ENCODE data around the gene SULF2.
A peak's percentile ranks its signal among the peaks of the same experiment; 100 is the strongest.

The SULF2 gene

GRCh38 chr20:47684306-47685080 lies 100.8 kb downstream of the SULF2 start:
- no peak for DNase-seq (ENCODE audit: low read depth in 2 of 2)

GRCh38 chr20:47682916-47683315 lies 102.4 kb downstream of the SULF2 start:
- DNase-seq (ENCODE audit: low read depth in 2 of 2), result no peak

- DNase-seq (ENCODE audit: low read depth in 2 of 2), result no peak
Measured at GRCh38 chr20:47682028-47682783, 103.1 kb downstream of the SULF2 start.

DNA sequence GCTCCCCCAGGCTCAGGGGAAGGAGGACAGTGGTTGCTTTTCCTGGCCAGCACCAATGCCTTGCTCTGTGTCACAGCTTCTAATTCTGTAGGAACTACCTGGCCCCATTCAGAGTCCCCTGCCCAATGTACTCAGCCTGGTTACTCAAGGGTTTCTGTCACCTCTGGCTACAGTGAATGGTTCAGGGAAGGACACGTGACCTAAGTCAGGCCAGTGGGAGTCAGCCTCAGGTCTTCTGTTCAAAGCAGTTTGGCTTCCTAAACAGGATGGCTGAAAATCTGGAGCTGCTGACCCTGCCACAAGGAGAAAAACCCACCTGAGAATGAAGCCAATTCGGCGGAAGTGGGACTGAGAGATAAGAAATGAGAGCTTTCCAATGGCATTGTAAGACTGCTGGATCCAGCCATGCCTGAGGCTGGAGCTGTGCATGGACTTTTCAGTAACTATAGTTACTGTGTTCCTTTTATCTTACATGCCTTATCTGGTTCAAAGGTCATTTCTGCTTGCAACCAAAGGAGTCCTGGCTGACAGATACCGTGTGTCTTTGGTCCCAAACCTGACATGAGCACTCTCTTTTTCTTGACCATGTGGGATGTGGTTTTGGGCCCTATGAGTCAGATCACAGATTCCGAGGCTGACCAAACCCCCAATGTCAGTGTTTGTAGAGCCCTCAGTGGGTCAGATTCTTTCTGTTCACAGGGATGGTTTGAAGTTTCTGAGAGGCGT lies 104.3 kb downstream of the SULF2 start:
- no peak for DNase-seq (ENCODE audit: low read depth in 2 of 2)

GRCh38 chr20:47679462-47679861 lies 105.8 kb downstream of the SULF2 start:
- no peak for DNase-seq (ENCODE audit: low read depth in 2 of 2)

DNA sequence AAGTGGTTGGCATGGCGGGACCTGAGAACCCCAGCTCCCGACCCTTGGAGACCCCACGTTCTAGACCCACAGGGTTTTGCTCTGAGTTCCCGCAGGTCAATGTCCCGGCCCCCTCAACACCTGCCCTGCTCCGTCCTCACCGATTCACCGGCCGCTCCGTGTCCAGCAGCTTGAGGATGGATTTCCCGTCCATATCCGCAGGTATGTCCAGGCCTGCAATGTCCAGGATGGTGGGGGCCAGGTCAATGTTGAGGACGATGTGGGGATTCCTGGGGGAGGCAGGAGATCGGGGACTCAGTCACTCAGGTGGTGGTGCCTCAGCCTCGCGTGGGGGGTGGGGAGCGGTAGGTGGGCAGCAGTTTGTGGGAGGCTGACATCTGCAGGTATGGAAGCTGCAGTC lies 106.7 kb downstream of the SULF2 start:
- DNase-seq (ENCODE audit: low read depth in 2 of 2), result no peak

DNA sequence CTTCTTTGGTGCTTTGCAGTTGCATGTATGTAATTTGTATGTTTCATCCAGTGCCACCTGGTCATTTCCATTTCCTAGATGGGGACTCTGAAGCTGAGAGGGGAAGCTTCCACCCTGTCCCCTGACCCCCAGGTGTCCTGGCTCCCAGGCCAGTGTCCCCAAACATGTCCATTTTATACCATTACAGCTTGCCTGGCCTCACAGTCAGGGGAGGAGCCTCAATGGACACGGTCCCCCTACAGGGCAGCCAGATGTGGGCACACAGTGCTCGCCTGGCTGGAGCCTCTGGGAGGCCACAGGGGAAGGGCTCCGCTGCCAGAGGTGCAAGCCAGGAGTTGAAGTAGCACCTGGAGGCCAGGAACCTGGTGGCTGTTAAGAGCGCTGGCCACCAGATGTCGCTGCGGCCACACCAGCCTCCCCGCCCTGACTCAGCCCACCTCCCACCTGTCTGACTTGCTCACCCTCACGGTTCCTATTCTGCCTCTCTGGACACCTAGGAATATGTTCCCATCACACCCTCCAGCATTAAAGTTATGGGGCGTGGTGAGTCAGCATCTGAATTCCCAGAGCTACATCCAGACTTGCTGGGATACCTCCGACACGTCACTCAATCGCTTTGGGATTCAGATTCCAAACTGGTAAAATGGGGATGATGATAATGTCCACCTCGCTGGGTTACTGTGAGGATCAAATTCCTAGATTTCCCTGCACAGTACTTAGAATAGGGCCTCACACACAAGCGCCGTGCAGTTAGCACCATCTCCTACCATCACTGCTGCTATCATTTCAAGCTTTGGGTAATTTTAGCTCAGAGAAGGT lies 107.4 kb downstream of the SULF2 start:
- peak; percentile 22 to 47 for DNase-seq (ENCODE audit: low read depth in 2 of 2)

DNA sequence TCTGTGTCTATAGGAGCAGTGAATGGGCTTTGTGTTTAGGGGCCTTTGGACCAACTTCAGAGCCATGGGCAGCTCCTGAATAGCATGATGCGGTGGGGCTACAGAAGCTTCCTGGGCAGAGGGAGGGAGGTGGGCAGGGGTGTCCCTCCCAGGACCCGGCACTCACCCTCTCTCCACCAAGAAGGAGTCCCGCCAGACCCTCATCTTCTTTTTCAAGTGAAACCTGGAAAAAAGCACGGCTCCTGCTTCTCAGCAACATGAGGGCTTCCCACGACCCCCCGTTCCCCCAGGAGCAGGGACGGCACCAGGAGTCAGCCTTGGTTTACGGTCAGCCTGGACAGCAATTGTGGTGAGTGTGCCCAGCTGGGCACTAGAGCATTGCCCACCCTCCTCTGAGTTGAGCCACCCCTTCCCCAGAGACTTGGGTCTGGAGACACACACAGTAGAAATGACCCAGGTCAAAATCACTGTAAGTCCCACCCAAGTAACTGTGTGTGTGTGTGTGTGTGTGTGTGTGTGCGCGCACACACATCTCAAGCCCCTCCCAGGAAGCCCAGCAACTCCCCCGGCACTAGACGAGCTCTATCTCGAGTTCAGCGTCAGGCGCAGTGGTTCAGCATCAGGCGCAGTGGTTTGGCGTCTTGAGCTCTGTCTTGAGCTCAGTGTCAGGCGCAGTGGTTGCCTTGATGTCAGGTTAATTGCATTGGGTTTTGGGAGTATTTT lies 108.2 kb downstream of the SULF2 start:
- no peak for DNase-seq (ENCODE audit: low read depth in 2 of 2)

DNA sequence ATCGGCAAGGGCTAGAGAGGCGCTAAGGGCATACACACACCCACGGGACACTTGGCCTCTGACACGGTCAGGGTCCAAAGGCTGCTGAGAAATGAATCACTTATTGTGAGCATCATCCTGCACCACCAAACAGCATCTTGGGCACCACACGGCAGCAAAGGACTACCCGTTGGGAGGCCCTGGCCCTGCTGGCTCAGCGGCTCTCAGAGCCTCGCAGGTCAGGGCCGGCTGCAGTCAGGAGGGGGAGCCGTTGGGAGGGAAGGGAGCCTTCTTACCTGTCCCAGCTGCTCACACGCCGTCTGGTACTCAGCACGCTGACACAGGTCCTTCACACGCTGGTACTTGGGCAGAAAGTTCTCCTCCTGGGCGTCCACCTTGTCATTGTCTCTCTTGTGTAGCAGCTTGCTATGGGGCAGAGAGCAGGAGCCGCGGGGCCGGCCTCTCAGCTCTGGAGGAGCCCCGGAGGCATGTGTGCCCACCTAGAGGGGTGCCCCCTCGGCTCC lies 109.0 kb downstream of the SULF2 start:
- DNase-seq (ENCODE audit: low read depth in 2 of 2), result no peak

DNA sequence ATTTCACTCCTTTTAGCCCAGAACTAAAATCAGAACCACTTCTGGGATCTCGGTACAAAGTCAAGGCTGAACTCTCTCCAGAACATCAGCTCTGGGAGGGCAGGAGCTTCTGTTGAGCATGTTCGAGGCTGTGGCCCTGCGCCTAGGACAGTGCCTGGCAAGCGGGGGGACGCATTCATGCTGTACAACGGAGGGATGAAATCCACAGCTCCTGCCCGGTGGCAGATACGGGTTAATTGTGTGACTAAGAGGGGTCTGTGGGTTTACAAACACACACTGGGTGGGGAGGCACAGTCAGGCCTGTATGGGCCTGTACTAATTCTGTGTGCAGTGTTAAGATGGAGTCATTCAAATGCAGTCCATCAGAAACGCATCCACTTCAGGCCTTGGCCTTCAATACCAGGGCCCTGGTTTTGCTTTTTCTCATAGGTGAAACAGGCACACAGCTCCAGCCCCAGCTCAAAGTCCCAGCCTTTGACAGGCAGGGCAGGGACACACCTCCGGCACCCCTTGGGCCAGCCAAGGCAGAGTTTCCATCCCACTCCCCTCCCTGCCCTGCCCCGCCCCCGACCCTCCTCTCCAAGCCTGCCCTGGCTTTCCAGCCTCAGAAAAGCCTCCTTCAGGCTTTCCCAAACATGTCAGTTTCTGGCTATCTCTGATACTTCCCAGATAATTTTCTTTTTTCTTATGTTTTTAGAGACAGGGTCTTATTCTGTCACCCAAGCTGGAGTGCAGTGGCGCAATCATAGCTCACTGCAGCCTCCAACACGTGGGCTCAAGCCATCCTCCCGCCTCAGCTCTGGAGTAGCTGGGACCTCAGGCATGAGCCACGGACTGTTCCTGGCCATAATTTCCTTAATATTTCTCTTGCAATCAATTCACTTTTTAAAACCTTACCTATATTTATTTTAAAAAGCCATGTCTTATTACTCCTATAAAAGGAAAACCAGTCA lies 109.8 kb downstream of the SULF2 start:
- DNase-seq (ENCODE audit: low read depth in 2 of 2), result no peak

DNA sequence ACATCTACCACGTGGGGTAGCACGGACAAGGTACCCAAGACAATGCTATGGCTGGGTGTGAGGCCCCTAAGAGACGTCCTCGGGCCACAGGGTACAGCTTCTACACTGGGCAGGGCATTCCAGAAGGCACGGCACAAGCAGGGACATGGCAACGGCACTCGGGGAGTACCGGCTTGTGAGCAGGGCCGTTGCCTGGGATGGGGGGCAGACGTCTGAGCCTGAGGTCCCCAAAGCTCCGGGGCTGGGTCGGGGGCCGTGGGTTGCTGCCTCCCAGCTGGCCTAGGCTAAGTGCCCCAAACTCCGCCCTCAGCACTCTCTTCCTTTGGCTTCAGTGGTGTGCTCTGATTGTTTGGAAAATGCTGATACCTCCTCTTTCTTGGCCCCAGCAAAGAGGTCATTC lies 110.6 kb downstream of the SULF2 start:
- DNase-seq (ENCODE audit: low read depth in 2 of 2), result no peak

DNA sequence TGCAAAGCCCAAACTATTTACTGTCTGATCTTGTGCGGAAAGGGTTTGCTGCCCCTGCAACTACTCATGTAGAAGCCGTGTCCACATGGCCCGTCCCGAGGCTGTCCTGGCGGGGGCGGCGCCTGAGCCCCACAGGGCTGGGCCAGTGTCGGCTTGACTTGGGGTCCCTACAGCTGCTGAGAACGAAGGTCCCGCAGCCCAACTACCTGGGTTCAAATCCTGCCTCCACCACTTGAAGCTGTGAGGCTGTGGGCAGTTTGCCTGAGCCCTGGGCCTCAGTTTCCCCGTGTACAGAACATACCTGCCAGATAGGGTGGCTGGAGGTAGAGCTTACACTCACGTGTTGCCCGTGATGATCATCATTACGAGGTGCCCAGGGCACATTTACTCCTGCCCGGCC lies 111.1 kb downstream of the SULF2 start:
- no peak for DNase-seq (ENCODE audit: low read depth in 2 of 2)

DNA sequence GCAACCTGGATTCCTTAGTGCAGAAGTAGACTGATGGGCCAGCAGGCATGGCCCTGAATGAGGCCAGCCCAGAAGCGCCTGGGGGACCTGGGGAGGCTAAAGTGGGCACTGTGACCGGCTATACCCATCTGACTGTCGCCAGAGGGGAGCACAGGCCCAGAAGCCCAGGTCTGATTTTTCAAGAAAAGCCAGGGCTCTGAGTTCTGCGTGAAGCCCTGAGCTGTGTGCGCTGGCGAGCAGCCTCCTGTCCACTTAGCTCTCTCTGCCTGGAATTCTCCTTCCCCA lies 111.7 kb downstream of the SULF2 start:
- no peak for DNase-seq (ENCODE audit: low read depth in 2 of 2)

GRCh38 chr20:47672886-47673670 lies 112.2 kb downstream of the SULF2 start:
- no peak for DNase-seq (ENCODE audit: low read depth in 2 of 2)

DNA sequence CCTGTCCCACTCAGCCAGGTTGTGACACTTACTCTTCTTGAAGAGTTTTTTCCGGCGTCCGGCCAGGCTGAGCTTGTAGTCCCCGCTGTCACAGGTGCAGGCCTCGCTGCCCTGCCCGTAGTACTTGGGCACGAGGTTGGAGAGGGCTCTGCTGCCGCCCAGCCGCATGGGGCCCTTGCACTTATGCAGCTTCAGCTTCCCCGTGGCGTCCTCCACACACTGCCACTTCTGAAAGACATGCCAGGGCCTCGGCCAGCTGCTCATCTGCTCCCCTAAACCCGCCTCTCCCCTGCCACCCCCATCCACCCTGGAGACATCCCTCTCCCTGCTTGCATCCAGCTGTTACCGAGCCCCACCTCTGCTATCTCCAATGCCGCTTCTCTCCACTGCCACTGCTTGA lies 113.1 kb downstream of the SULF2 start:
- DNase-seq (ENCODE audit: low read depth in 2 of 2), result no peak

- DNase-seq (ENCODE audit: low read depth in 2 of 2), result no peak
Measured at GRCh38 chr20:47670913-47671312, 114.4 kb downstream of the SULF2 start.

DNA sequence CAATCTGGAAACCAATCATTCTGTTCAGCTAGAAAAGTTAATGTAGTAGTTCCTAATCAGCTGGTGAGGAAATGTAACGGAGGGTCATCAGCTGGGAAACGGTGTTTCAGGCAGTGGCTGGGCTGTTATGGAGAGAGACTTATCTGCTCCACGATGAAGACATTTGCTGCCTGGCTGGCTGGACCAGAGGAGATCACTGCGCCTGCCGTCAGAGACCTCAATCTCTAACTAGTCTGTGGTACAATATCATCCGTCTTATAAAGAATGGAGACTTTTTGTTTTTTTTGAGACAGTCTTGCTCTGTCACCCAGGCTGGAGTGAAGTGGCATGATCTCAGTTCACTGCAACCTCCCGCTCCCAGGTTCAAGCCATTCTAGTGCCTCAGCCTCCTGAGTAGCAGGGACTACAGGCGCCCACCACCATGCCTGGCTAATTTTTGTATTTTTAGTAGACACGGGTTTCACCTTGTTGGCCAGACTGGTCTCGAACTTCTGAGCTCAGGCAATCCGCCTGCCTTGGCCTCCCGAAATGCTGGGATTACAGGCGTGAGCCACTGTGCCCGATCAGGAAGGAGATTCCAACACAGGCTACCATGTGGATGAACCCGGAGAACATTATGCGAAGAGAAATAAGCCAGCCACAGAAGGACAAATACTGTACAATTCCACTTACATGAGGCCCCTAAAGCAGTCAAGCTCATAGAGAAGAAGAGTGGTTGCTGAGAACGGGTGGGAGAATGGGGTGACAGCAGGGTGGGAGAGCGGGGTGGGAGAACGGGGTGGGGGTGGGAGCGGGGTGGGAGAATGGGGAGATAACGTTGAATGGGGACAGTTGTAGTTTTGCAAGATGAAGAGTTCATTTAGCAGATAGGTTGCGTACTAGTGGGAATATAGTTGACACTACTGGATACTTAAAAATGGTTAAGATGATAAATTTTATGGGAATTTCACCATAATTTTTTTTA lies 115.1 kb downstream of the SULF2 start:
- no peak for DNase-seq (ENCODE audit: low read depth in 2 of 2)

DNA sequence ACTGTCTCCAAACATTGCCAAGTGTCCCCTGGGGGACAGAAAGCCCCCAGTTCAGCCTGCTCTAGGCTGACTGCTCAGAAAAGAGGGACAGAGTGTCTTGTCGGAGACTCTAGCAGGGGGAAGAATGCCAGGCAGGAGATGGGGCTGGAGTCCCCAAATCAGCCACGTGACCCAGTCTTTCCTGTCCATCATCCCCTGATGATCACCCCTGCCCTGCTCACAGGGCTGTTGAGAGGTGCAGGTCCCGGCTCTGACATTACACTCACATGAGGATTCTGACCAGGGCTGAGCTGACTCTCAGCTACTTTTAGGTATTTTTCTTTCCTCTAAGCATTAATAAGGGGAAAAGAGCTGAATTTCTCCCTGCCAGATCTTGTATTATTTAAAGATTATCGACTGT lies 115.8 kb downstream of the SULF2 start:
- no peak for DNase-seq (ENCODE audit: low read depth in 2 of 2)
